Measurements from ENCODE around the gene HS3ST3B1. TPM values are rescaled to one million over a fixed set of nuclear protein-coding genes. Genes with fewer than 3 reads are reported as not detected.
A peak's percentile ranks its signal among the peaks of the same experiment; 100 is the strongest.

HS3ST3B1 gene
- total and polyA plus RNA-seq, 8 donors: 1.9 to 6.7 (median 2.6) TPM

GRCh38 chr17:14302431-14303099 is 1.7 kb downstream of the HS3ST3B1 start:
- H3K27ac ChIP-seq: peak overlapping the region; percentile 73 to 94
- DNase-seq: peak; percentile 81 to 98 (median 89)
- H3K4me1 ChIP-seq: peaks cover 11 to 72% of the 10 kb centered on the region in 2 donors
- intact Hi-C loops (cut with DNase I): loop anchor here in 1 of 2 donors (10.0 kb wide), 1 partner anchor 698 kb away; the partner anchor contains the start of gene HS3ST3A1
- peaks cover 37 to 99% of the 10 kb centered on the region in 2 donors for H3K27me3 ChIP-seq
- H3K36me3 ChIP-seq: no peaks in the 10 kb centered on the region
- ATAC-seq: peak; percentile 77
- H3K9me3 ChIP-seq: no peaks in the 10 kb centered on the region
- H3K4me3 ChIP-seq: peak overlapping the region; percentile 59 to 73
- peak; percentile 92 to 95 for TF ChIP-seq CTCF (IDR thresholded peaks at IDR 0.05)

GRCh38 chr17:14303343-14304221 is 2.7 kb downstream of the HS3ST3B1 start:
- peak in 1 of 4 donors; percentile 76 for DNase-seq
- no peak for ATAC-seq
- no peak overlapping the region for H3K27ac ChIP-seq

GRCh38 chr17:14304222-14304772 is 3.4 kb downstream of the HS3ST3B1 start:
- Histone ChIP-seq H3K27me3 (peaks cover 28 to 99% of the 10 kb centered on the region in 2 donors), H3K27ac (no peak overlapping the region), H3K4me1 (peaks cover 16 to 69% of the 10 kb centered on the region in 2 donors), H3K4me3 (peak overlapping the region in 1 of 2 donors; percentile 73), H3K36me3 (no peaks in the 10 kb centered on the region), H3K9me3 (no peaks in the 10 kb centered on the region)
- ATAC-seq: no peak
- no peak for DNase-seq
- TF ChIP-seq CTCF (IDR thresholded peaks at IDR 0.05): no peak
- intact Hi-C loops (cut with DNase I): loop anchor here in 1 of 2 donors (10.0 kb wide), 1 partner anchor 699 kb away; the partner anchor contains the start of gene HS3ST3A1

More at GRCh38 chr17:14303343-14304221, 2.7 kb downstream of the HS3ST3B1 start:
- Histone ChIP-seq H3K4me3 (peak overlapping the region in 1 of 2 donors; percentile 73), H3K9me3 (no peaks in the 10 kb centered on the region), H3K4me1 (peaks cover 11 to 69% of the 10 kb centered on the region in 2 donors), H3K27me3 (peaks cover 35 to 99% of the 10 kb centered on the region in 2 donors), H3K36me3 (no peaks in the 10 kb centered on the region)
- no peak for TF ChIP-seq CTCF (IDR thresholded peaks at IDR 0.05)
- intact Hi-C loops (cut with DNase I): loop anchor here in 1 of 2 donors (10.0 kb wide), 1 partner anchor 699 kb away; the partner anchor contains the start of gene HS3ST3A1

DNA sequence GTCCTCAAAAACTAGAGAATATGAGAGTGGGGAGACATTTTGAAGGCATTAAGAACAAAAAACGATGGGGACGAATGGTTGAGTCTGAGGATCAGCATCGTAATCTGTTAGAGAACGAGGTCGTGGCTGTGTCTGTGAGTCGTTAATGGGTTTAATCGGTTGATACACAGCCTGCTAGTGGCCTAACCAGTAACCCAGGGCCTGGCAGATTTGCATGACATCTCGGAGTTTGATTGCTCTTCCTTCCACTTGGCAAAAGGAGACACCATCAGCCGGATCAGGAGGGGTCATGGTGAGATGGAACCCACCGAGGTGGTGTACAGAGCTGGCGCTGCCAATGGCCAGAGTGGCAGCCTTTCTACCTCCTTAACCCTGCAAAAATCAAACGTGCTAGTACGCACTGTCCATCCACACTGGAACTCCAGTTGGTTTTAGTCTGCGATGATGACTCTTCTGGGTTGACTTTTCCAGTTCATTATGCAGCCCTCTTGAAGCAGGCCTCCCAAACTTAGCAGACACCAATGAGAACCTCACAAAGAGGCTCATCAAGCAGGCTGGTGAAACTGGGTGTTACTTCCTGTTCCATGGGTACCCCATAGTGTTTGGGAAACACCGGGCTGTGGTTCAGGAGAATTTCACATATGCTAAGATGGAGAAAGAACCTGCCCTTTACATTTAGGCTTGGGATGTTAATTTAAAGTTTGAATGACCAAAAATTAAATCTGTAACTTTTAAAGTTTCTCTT is 4.1 kb downstream of the HS3ST3B1 start:
- Histone ChIP-seq H3K4me3 (no peak overlapping the region), H3K4me1 (peaks cover 10 to 65% of the 10 kb centered on the region in 2 donors), H3K36me3 (no peaks in the 10 kb centered on the region), H3K27ac (no peak overlapping the region), H3K27me3 (peaks cover 24 to 99% of the 10 kb centered on the region in 2 donors), H3K9me3 (no peaks in the 10 kb centered on the region)
- intact Hi-C loops (cut with DNase I): loop anchor here in 1 of 2 donors (10.0 kb wide), 1 partner anchor 700 kb away; the partner anchor contains the start of gene HS3ST3A1
- no peak for TF ChIP-seq CTCF (IDR thresholded peaks at IDR 0.05)
- no peak for ATAC-seq
- no peak for DNase-seq

Data from left lung (tissue), 10 donors.